8988T (cell line): ENCODE measurements around the gene ERMARD.

Experiments
- DNase-seq: peaks from one replicate; pipeline ENCODE4 v3.0.0; 2011

Gene ERMARD

GRCh38 chr6:169783971-169784820 lies 32.8 kb downstream of the ERMARD start:
- no peak for DNase-seq

GRCh38 chr6:169784821-169785340 lies 33.5 kb downstream of the ERMARD start:
- no peak for DNase-seq

GRCh38 chr6:169785566-169785965 lies 34.1 kb downstream of the ERMARD start:
- no peak for DNase-seq

- no peak for DNase-seq
Measured at GRCh38 chr6:169786349-169786748, 34.9 kb downstream of the ERMARD start.

GRCh38 chr6:169787797-169788196 lies 36.4 kb downstream of the ERMARD start:
- DNase-seq = no peak

GRCh38 chr6:169788809-169789145 lies 37.4 kb downstream of the ERMARD start:
- no peak for DNase-seq

GRCh38 chr6:169789146-169789943 lies 37.9 kb downstream of the ERMARD start:
- DNase-seq = no peak

- DNase-seq = peak; percentile 84
Measured at GRCh38 chr6:169789944-169790927, 38.8 kb downstream of the ERMARD start.

- DNase-seq = no peak
Measured at GRCh38 chr6:169791721-169792131, 40.3 kb downstream of the ERMARD start.

- no peak for DNase-seq
Measured at GRCh38 chr6:169792306-169793015, 41.0 kb downstream of the ERMARD start.

- DNase-seq = no peak
Measured at GRCh38 chr6:169793408-169793807, 42.0 kb downstream of the ERMARD start.

GRCh38 chr6:169794317-169795055 lies 43.1 kb downstream of the ERMARD start:
- DNase-seq = no peak

GRCh38 chr6:169795196-169795595 lies 43.8 kb downstream of the ERMARD start:
- DNase-seq = no peak

- DNase-seq = no peak
Measured at GRCh38 chr6:169798764-169799473, 47.5 kb downstream of the ERMARD start.

GRCh38 chr6:169799474-169799926 lies 48.1 kb downstream of the ERMARD start:
- no peak for DNase-seq

GRCh38 chr6:169800116-169800667 lies 48.8 kb downstream of the ERMARD start:
- DNase-seq = no peak

- peak; percentile 68 for DNase-seq
Measured at GRCh38 chr6:169800668-169801395, 49.4 kb downstream of the ERMARD start.

- no peak for DNase-seq
Measured at GRCh38 chr6:169801396-169802160, 50.2 kb downstream of the ERMARD start.

GRCh38 chr6:169802790-169803189 lies 51.4 kb downstream of the ERMARD start:
- no peak for DNase-seq
